ENCODE measurements around the gene SCN8A. TPM values are rescaled to one million over a fixed set of nuclear protein-coding genes. Genes with fewer than 3 reads are reported as not detected.

Gene SCN8A
- total RNA-seq, 2 donors from 2014 or later: 7.6 to 10.4 TPM

DNA sequence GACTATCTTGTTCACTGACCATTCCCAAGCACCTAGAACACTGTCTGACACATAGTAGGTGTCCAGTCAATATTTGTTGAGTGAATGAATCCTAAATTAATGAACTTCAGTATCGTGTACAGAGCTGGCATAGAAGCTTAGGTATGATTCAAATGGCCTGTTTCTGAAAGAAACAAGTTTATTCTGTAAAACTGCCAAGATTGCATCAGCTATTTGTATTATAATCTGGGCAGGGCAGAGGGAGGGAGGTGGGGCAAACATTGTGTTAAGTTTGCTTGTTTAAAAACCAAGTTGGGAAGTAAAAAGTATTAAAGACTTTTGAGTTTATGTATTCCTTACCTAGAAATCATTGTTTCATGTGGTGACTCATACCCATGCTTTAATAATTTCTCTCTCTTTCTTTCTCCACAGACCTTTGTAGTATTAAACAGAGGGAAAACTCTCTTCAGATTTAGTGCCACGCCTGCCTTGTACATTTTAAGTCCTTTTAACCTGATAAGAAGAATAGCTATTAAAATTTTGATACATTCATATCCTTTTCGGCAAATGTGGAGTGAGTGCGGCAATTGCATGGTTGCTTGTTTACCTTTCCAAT, 92.8 kb downstream of the SCN8A start:
- Histone ChIP-seq H3K9me3 (no peaks in the 10 kb centered on the region), H3K36me3 (no peaks in the 10 kb centered on the region), H3K4me1 (replicated peaks) (no peaks in the 10 kb centered on the region), H3K27ac (peak overlapping the region; percentile 25 to 62), H3K27me3 (replicated peaks; ENCODE audit: insufficient read depth) (no peaks in the 10 kb centered on the region), H3K4me3 (no peak overlapping the region)
- TF ChIP-seq, protein P1, sequence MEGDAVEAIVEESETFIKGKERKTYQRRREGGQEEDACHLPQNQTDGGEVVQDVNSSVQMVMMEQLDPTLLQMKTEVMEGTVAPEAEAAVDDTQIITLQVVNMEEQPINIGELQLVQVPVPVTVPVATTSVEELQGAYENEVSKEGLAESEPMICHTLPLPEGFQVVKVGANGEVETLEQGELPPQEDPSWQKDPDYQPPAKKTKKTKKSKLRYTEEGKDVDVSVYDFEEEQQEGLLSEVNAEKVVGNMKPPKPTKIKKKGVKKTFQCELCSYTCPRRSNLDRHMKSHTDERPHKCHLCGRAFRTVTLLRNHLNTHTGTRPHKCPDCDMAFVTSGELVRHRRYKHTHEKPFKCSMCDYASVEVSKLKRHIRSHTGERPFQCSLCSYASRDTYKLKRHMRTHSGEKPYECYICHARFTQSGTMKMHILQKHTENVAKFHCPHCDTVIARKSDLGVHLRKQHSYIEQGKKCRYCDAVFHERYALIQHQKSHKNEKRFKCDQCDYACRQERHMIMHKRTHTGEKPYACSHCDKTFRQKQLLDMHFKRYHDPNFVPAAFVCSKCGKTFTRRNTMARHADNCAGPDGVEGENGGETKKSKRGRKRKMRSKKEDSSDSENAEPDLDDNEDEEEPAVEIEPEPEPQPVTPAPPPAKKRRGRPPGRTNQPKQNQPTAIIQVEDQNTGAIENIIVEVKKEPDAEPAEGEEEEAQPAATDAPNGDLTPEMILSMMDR (IDR thresholded peaks at IDR 0.05): no peak
- TF ChIP-seq POLR2AphosphoS5 (IDR thresholded peaks at IDR 0.05): peak; percentile 55
- 35% methylated on average over 4 of the region's 4 CpGs for WGBS
- peak; percentile 30 for DNase-seq (ENCODE audit: low spot score)
- intact Hi-C loops (cut with DNase I): no loop called here

DNA sequence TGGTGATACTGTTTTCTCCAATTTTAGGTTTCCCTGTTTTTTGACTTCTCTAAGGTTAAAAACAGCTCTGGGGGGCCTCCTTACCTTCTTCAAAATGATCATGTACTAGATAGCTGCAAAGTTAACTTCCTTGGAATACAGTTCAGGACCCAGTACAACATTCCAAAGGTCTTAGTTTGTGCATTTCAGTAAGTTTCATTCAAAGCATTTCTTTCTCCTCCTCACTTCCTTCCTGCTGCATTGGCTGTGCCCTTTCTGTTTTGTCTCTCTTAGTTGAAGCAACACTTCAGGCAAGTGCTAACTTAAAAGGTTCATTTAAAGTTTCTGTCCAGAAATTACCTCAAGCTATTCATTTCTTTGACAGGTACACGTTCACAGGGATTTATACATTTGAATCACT, 95.7 kb downstream of the SCN8A start:
- Histone ChIP-seq H3K9me3 (no peaks in the 10 kb centered on the region), H3K4me1 (replicated peaks) (no peaks in the 10 kb centered on the region), H3K27ac (no peak overlapping the region), H3K27me3 (replicated peaks; ENCODE audit: insufficient read depth) (no peaks in the 10 kb centered on the region), H3K4me3 (no peak overlapping the region), H3K36me3 (no peaks in the 10 kb centered on the region)
- TF ChIP-seq, protein P1 (IDR thresholded peaks at IDR 0.05): no peak
- TF ChIP-seq POLR2A (IDR thresholded peaks at IDR 0.05) (no peak), POLR2AphosphoS5 (IDR thresholded peaks at IDR 0.05) (no peak)
- DNase-seq (ENCODE audit: low spot score): no peak
- WGBS: 73% methylated on average over 1 of the region's 1 CpG
- intact Hi-C loops (cut with DNase I): no loop called here

DNA sequence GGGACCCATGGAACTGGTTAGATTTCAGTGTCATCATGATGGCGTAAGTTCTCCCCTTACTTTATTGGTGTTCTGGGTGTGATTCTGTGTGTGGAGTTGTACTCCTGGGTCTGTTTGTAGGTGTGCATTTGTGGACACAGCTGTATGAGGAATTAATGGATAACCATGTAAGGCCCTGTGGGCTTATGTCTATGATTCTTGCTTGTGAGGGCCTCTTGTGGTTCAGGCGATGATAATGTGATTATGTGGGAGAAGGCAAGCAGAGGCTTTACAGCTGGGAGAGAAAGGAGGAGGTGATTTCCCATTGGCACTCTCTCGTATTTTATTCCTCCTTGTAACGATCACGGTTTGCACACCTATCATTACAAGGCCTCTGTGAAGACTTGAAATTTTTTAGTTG, 96.1 kb downstream of the SCN8A start:
- DNase-seq (ENCODE audit: low spot score): no peak
- TF ChIP-seq, protein P1 (IDR thresholded peaks at IDR 0.05): no peak
- TF ChIP-seq POLR2A (IDR thresholded peaks at IDR 0.05) (no peak), POLR2AphosphoS5 (IDR thresholded peaks at IDR 0.05) (no peak)
- H3K4me1 ChIP-seq (replicated peaks): no peaks in the 10 kb centered on the region
- no peaks in the 10 kb centered on the region for H3K36me3 ChIP-seq
- H3K27ac ChIP-seq: no peak overlapping the region
- no peak overlapping the region for H3K4me3 ChIP-seq
- no peaks in the 10 kb centered on the region for H3K27me3 ChIP-seq (replicated peaks; ENCODE audit: insufficient read depth)
- intact Hi-C loops (cut with DNase I): no loop called here
- 63% methylated on average over 5 of the region's 5 CpGs for WGBS
- H3K9me3 ChIP-seq: no peaks in the 10 kb centered on the region

DNA sequence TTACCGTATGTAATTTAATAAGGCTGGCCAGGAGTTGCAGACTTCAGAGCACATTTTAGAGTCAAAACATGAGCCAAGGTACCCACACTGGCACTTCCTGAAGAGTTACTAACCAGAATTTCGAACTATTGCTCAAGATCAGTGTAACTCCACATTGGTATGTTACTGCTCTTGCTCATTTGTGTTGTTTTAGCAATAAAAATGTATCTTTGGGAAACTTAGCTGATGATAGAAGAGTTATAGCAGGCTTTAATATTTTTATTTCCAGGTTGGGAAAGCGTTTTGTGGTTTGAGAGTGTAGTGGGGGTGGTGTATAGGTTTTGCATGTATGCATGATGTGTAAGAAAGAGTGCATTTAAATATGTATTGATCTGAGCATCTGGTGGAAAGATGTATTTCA, 96.6 kb downstream of the SCN8A start:
- intact Hi-C loops (cut with DNase I): no loop called here
- Histone ChIP-seq H3K4me3 (no peak overlapping the region), H3K27me3 (replicated peaks; ENCODE audit: insufficient read depth) (no peaks in the 10 kb centered on the region), H3K4me1 (replicated peaks) (no peaks in the 10 kb centered on the region), H3K36me3 (no peaks in the 10 kb centered on the region), H3K27ac (no peak overlapping the region), H3K9me3 (no peaks in the 10 kb centered on the region)
- no peak for TF ChIP-seq POLR2AphosphoS5 (IDR thresholded peaks at IDR 0.05)
- no peak for TF ChIP-seq POLR2A (IDR thresholded peaks at IDR 0.05)
- TF ChIP-seq, protein P1 (IDR thresholded peaks at IDR 0.05): no peak
- no peak for DNase-seq (ENCODE audit: low spot score)
- WGBS: 78% methylated on average over 3 of the region's 3 CpGs

DNA sequence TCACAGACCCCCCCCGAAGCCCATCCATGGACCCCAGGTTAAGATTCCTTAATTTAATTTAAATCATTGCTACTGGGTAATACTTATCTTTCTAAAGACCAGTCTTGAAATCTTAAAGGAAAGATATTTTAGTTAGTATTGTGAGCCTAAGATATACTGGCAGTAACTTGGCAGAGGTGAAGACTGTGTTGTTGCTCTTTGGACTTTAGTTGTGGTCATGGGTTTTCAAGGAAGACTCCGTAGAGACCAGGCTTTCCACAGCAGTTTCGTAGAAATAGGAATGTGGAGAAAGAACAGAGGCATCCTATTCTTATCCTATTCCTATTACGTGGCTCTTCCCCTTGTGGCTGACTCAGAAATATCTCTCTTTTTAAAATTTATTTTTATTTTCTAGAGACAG, 99.0 kb downstream of the SCN8A start:
- H3K36me3 ChIP-seq: no peaks in the 10 kb centered on the region
- H3K4me3 ChIP-seq: no peak overlapping the region
- intact Hi-C loops (cut with DNase I): no loop called here
- H3K9me3 ChIP-seq: no peaks in the 10 kb centered on the region
- H3K4me1 ChIP-seq (replicated peaks): no peaks in the 10 kb centered on the region
- H3K27ac ChIP-seq: no peak overlapping the region
- TF ChIP-seq, protein P1 (IDR thresholded peaks at IDR 0.05): no peak
- TF ChIP-seq POLR2A (IDR thresholded peaks at IDR 0.05) (no peak), POLR2AphosphoS5 (IDR thresholded peaks at IDR 0.05) (no peak)
- DNase-seq (ENCODE audit: low spot score): no peak
- H3K27me3 ChIP-seq (replicated peaks; ENCODE audit: insufficient read depth): no peaks in the 10 kb centered on the region
- 94% methylated on average over 4 of the region's 4 CpGs for WGBS

Data from prostate gland (tissue), 2 donors.